Measurements from ENCODE around the gene BID. TPM values are rescaled to one million over a fixed set of nuclear protein-coding genes. Genes with fewer than 3 reads are reported as not detected.

BID gene
- total RNA-seq, 2 donors from 2014 or later, result 26.5 to 33.2 TPM

GRCh38 chr22:17787241-17787640, 13.0 kb upstream of the BID start:
- no peak for ATAC-seq
- intact Hi-C loops (cut with DNase I, micrococcal nuclease), result no loop called here
- DNase-seq, result no peak

- intact Hi-C loops (cut with DNase I, micrococcal nuclease), result no loop called here
- ATAC-seq, result peak; percentile 60
- peak; percentile 59 to 86 for DNase-seq
Measured at GRCh38 chr22:17786435-17787161, 12.3 kb upstream of the BID start.

DNA sequence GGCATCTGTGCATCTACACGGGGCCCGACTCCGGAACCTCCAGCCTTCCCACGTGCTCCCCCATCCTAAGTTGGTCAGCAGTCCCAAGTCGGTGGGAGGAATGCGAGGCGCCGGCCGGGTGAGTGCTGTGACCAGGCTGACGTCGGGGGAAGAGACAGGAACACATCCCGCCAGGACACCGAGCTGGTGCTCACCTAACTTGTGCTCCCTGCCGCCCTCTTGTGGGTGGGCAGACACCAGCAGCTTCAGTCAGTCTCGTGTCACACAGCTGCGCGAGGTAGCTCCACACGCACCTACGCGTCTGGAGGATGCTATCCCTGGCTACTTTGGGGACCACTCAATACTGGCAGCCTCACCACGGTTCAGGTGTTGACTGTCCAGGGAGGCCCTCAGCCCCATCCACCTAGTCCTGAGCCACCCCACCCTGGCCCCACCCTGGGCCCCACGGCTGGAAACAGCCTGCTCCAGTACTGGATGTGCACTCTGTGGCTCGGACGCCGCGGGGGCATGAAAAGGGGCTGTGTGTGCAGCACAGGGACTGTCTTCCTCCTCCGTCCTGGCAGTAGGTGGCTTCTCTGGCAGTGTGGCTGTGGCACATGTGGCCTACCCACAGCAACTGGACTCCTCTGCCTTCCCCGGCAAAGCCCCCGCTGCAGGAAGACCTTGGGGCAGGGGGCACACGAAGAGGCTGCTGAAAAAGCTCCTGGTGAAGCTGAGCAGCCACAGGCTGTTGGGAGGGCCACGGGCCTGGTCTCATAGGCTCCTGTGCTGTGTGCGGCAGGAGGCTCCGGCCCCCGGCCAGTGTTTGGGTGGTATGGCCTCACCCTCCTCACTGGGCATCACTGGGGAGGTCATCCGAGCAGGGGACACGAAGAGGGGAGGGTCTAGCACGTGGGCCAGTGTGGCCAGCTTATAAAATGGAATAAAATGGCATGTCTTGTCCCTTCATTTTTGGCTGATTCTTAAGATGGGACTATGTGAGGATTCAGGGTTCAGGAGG, 11.2 kb upstream of the BID start:
- intact Hi-C loops (cut with DNase I, micrococcal nuclease), result no loop called here
- ATAC-seq, result peak; percentile 61
- DNase-seq, result peak; percentile 73 to 87

GRCh38 chr22:17784776-17785175, 10.5 kb upstream of the BID start:
- intact Hi-C loops (cut with DNase I, micrococcal nuclease), result no loop called here
- no peak for ATAC-seq
- no peak for DNase-seq

DNA sequence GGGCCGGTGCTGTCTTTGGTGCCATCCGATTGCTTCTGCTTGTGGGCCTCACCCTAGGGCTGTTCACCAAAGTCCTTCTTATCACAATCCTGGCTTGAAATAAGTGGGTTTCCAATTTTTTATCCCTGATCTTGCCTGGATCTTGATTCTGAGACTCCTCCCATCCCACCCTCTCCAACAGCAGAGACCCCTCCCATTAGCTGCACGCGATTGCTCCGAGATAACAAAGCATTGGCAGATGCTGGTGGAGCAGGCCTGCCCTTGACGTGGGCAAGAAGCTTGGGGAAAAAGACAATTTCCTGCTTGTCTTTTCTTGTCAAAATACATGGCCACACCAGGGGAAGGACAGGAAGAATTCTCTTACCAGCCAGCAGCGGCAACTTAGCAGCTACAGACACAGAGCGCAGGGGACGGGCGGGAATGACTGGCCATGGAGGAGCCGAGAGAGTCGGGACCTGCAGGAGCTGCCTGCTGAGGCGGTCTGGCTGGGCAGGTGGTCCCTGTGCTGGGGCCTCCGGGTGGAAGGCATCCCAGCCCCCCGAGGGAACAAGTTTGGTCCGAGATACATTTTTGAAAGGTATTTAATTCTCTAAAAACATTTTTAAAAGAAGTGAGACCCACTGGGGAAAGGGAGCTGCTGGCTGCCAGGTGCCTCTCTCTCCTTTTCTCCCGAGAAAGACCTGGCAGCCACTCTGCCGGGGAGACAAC, 9.7 kb upstream of the BID start:
- DNase-seq (no peak), ATAC-seq (no peak)
- intact Hi-C loops (cut with DNase I, micrococcal nuclease), result no loop called here

DNA sequence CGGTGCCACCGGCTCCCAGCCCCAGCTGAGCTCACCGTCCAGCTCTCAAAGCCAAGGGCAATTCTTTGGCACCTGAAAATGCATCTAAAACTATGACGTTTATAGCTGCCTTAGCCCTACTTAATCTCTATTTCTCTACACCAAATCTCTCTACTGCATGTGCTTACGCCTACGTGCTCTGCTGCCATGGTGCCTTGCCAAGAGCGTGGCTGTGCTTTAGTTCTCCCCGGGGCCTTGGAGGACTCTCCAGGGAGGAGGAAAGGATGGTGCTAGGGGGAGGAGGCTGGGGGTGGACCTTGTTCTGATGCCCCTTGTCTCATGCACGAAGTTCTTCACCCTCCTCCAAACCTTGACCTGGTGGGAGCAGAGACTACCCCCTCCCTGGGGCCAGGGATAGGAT, 9.0 kb upstream of the BID start:
- DNase-seq (no peak), ATAC-seq (no peak)
- intact Hi-C loops (cut with DNase I, micrococcal nuclease), result no loop called here

DNA sequence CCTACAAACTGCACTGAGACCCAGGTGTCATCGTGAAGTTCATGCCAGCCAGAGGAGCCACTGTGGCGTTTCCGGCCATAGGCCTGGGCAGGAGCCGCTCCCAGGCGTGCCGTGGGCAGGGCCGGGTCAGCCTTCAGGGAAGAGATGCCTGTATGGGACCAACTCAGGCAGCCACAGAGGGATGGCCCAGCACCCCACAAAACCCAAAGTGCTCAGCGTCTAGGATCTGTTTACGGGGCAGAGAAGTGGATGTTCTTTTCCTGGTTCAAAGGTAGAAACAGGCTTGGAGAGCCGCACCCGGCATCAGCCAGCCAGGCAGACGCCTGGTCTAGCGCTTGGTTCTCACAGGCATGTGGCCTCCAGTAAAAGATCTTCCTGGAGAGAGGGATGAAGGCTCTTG, 8.4 kb upstream of the BID start:
- DNase-seq (peak; percentile 56 to 57), ATAC-seq (peak; percentile 62)
- intact Hi-C loops (cut with DNase I, micrococcal nuclease), result no loop called here

GRCh38 chr22:17782158-17782557, 7.9 kb upstream of the BID start:
- DNase-seq (no peak), ATAC-seq (no peak)
- intact Hi-C loops (cut with DNase I, micrococcal nuclease), result no loop called here

DNA sequence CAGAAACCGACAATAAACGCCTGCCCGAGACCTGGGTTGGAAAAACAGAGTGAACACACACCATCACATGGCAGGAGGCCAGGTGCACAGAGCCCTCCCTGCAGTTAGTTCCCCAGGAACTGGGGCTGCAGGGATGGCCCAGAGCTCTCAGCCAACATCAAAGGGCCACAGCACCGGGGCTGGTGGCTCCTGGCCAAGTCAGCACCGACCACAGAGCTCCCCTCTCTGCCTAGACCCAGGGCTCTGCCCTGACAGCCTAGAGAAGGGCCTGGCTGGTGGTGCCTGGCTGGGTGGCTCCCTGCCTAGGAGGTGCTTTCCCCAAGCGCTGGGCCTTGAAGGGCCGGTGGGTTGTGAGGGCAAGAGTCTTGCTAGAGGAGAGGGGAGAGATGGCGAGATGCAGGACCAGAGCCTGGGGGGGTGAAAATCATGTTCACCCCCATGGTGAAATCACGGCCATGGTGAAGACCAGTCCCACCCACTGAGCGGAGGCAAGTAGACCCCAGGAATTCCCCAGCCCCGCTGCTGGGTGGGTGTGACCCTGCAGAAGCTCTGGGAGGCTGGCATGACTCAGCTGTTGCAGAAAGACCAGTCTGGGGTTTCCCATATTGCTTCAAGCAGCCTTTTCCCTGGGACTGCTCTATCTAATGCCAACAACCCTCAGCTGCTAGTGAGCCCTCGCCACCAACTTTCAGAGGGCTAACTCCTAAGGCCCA, 7.2 kb upstream of the BID start:
- intact Hi-C loops (cut with DNase I, micrococcal nuclease), result no loop called here
- DNase-seq, result no peak
- ATAC-seq, result peak; percentile 4

GRCh38 chr22:17780741-17781318, 6.6 kb upstream of the BID start:
- DNase-seq (no peak), ATAC-seq (no peak)
- intact Hi-C loops (cut with DNase I, micrococcal nuclease), result no loop called here

DNA sequence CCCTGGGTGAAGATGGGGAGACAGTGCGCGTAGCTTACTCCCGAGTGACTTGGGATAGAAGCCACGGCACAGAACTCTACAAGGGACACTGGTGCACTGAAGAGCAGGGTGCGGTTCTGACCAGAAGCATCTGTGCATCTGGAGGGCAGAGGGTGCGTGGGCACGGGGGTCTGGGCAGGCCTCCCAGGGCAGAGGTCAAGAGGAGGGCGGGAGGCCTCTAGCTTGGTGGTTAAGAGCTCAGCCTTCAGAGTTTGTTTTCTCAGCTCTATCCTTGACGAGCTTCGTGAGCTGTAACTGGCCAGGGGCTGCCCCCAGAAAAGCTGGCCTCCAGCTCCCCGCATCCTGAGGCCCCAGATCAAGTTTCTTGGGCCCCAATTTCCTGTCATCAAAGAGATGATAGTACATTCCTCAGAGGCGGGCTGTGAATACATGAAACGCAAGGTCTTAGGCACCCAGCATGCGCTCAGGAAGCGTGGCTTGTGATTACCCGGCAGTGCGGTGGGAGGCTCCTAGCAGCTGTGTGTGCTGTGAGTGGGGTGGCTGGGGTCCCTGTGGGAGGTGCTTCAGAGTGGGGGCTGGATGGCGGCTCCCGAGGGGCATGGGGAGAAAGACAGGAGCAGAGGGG, 6.0 kb upstream of the BID start:
- no peak for DNase-seq
- intact Hi-C loops (cut with DNase I, micrococcal nuclease), result no loop called here
- no peak for ATAC-seq

GRCh38 chr22:17779286-17780115, 5.2 kb upstream of the BID start:
- ATAC-seq (no peak), DNase-seq (no peak)
- intact Hi-C loops (cut with DNase I, micrococcal nuclease), result no loop called here

DNA sequence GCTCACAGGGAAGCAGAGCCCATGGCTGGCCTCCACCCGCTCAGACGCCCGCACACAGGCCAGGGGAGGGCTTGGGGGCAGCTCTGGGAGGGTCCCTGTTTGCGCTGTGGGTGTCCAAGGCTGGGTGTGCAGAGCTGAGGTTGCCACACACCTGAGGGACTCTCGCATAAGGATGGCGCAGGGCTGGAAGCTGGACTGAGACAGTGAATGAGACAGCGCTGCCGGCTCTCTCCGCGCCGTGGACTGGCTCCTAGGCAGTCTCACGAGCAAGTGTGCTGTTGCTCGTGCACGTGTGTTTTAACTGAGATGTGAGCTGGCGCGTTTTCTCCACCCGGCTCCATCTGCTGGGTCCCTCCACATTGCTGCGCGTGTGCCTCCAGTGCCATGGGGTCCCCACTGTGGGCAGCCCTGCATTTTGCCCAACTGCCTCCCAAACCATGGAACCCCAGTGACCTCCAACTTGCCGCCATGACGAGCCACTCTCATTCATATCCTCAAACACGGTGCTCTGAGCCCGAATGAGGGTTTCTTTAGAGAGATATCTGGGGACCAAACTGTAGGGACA, 4.2 kb upstream of the BID start:
- ATAC-seq (no peak), DNase-seq (no peak)
- intact Hi-C loops (cut with DNase I, micrococcal nuclease), result no loop called here

DNA sequence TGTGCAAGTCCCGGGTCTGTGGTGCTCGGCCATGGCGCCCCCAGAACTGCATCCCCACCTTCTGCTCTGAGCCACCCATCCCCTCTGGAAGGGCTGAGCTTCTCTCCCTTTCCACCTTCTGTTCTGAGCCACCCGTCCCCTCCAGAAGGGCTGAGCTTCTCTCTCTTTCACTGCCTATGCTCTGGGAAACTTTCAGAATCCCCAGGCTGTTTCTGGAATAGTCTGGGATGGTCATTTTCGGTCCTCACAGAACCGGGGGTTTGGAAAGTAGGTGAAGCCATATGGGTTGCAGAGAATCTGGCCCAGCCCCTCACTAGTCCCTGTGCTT, 3.4 kb upstream of the BID start:
- intact Hi-C loops (cut with DNase I, micrococcal nuclease), result no loop called here
- DNase-seq (no peak), ATAC-seq (no peak)

DNA sequence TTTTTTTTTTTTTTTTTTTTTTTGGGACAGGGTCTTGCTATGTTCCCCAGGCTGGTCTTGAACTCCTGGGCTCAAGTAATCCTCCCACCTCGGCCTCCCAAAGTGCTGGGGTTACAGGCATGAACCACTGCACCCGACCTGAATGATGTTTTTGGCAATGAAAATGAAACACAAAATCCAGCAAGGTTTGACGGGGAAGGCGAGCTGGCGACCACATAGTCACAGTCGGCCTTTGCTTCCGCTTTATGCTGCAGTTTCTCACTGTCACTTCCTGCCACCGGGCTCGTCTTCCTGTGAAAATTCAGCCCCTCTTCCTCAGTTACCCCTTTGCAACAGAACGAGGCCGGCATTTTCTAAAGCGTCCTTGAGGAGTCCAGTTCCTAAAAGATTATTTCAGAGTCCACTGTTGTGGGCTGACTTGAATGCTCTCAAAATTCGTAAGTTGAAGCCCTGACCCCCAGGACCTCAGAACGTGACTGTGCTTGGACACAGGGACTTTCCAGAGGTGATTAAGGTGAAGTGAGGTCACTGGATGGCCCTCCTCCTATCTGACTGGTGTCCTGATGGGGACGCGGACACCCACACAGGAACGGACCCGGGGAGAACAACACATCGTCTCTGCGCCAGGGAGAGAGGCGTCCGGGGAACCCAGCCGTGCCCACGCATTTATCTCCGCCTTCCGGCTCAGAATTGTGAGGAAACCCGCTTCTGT, 2.9 kb upstream of the BID start:
- ATAC-seq (no peak), DNase-seq (peak in 1 of 2 donors; percentile 59)
- intact Hi-C loops (cut with DNase I, micrococcal nuclease), result no loop called here

DNA sequence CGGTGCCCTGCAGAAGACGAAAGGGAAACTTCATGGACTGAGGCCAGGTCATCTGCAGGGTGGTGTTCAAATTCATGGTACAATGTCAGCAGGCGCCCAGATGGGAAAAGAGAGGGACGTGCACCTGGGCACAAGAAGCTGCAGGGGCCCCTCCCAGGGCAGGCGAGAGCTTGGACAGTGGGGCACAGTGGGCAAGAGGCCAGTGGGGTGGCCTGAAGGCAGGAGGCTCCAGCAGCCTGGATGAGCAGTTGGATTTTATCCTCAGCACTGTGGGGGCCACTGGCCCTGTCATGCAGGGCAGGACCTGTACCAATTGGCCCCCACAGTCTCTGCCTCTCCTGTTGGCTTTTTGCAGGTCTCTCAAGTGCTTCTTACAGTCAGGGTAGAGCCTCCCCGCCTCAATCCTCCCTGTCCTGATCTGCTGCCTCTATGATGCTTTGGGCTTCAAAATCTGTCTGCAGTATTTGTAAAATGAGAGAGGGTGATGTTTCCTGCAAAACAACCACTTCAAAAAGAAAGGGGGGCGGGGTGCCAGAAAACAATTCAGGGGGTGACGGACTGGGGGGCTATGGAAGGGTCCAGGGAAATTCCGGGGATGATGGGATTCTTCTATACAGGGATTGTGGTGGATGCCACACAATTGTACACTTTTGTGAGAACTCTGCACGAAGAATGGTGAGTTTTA, 1.7 kb upstream of the BID start:
- DNase-seq, result no peak
- intact Hi-C loops (cut with DNase I, micrococcal nuclease), result no loop called here
- ATAC-seq, result no peak
